Lower leg skin (tissue), 4 donors: Measurements from ENCODE around the gene C8B. TPM values are rescaled to one million over a fixed set of nuclear protein-coding genes. Genes with fewer than 3 reads are reported as not detected.

ENCODE experiments used
- DNase-seq, 2 donors: peaks; one replicate each; pipeline ENCODE4 v3.0.0-alpha.2; 2019; ENCODE audit warnings: low spot score in 2 of 2
- H3K4me3 ChIP-seq: fragments of 200-600 bp; sonication (generic); 2 replicates; pipeline ENCODE4 v1.5.1; 2017; ENCODE audit warnings: mild to moderate bottlenecking, low read depth; ENCODE audit not compliant: poor library complexity, severe bottlenecking
- POLR2A ChIP-seq, 2 donors: fragments of 450-650 bp; IDR thresholded peaks; one replicate each; pipeline ENCODE4 v1.6.1; 2016 to 2017; ENCODE audit warnings: antibody characterized with exemption in 2 of 2, mild to moderate bottlenecking in 1 of 2, moderate library complexity in 1 of 2
- WGBS, 2 donors: methylation state at CpG; one replicate each; pipeline ENCODE4 v1.1.5; 2018; 5-methylcytosine and 5-hydroxymethylcytosine counted together
- intact Hi-C: fragments of 100-400 bp; cut with DNase I; formaldehyde crosslinking; loops from one replicate; pipeline ENCODE4 v1.15.0; 2023; ENCODE audit warnings: low total_unique reads
- total RNA-seq, 4 donors: library from RNA; depleted of rRNA; stranded (reverse); fragments of >200 nt; gene quantifications; one replicate each; pipeline ENCODE4 v1.1.0, GENCODE V29; 2016
- TF ChIP-seq, protein P1 (sequence below), 3 donors: fragments of 450-650 bp; IDR thresholded peaks; one replicate each; pipeline ENCODE4 v1.5.1; 2016; ENCODE audit warnings: antibody characterized with exemption in 3 of 3, mild to moderate bottlenecking in 3 of 3, moderate library complexity in 2 of 3

C8B gene
- total RNA-seq, 4 donors from 2014 or later: not detected

DNA sequence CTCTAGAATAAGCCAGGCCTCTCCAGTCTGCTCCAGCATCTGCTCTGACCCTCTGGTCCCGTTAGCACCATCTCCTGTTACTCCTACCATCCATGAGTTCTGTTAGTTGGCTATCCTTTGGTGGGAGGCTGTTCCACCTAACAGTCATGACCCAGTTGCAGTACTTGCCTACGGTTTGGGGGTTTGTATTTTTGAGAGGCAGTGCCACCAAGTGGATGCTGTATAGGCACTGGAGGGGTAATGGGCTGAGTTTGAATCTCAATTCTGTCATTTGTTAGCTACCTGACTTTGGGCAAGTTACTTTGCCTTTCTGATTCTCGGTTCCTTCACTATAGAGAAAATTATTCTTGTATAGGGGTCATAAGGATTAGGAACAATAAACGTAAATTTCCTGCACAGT lies 12.1 kb upstream of the C8B start:
- WGBS, 2 donors: 68 to 78% methylated on average over 4 of the region's 4 CpGs
- H3K4me3 ChIP-seq: no peak overlapping the region
- TF ChIP-seq, protein P1, sequence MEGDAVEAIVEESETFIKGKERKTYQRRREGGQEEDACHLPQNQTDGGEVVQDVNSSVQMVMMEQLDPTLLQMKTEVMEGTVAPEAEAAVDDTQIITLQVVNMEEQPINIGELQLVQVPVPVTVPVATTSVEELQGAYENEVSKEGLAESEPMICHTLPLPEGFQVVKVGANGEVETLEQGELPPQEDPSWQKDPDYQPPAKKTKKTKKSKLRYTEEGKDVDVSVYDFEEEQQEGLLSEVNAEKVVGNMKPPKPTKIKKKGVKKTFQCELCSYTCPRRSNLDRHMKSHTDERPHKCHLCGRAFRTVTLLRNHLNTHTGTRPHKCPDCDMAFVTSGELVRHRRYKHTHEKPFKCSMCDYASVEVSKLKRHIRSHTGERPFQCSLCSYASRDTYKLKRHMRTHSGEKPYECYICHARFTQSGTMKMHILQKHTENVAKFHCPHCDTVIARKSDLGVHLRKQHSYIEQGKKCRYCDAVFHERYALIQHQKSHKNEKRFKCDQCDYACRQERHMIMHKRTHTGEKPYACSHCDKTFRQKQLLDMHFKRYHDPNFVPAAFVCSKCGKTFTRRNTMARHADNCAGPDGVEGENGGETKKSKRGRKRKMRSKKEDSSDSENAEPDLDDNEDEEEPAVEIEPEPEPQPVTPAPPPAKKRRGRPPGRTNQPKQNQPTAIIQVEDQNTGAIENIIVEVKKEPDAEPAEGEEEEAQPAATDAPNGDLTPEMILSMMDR (IDR thresholded peaks at IDR 0.05): no peak
- no peak for TF ChIP-seq POLR2A (IDR thresholded peaks at IDR 0.05)
- no peak for DNase-seq
- intact Hi-C loops: no loop called here

DNA sequence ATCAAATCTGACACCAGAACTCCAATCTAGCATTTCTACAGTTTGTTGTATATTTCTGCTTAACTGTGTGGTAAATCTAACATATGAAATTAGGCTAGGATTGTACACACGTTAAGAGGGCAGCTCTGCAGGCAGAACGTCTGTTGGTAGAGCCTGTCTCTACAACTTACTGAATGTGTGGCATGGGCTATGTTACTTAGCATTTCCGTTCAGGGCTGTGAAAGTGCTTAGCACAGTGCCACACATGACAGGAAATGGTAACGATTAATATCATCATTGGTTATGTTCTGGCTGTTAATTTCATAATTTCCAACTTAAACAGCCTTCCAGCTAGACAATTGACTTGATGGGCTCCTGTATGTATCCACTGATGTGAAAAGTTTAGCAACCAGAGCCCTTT lies 9.6 kb upstream of the C8B start:
- no peak for DNase-seq
- intact Hi-C loops: no loop called here
- WGBS, 2 donors: 72 to 79% methylated on average over 4 of the region's 4 CpGs

DNA sequence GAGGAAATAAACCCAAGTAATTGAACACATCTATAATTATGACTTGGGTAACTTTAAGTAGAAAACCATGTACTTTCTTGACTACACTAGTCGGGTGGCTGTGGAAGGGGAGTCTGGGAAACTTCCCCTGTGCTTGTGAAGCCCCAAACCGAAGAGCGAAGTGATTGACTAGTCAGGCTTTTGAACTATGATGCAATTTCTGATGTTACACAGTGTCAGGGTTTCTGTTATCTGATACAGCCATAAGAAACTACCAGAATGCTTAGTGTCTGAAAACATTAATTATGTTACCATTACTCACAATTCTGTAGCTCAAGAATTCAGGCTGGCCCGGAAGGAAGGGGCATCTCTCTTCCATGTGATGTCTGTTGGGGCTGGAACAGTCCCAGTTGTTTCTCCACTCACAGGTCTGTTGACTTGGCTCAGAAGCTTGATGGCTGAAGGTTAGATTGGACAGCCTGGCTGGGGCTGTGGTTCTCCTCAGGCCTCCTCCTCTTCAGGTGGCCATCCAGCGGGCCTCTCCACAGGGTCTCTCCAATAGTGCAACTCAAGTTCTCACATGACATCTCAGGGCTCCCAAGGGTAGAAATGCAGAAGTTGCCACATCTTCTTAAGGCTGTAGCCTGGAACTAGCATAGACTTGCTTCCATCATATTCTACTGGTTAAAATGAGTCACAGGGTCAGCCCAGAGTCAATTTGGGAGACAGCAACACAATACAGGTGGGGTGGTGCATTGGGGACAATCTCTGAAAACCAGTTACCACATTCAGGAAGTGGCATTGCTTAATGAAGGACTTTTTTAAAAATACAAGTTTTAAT lies 8.3 kb upstream of the C8B start:
- H3K4me3 ChIP-seq: no peak overlapping the region
- 74 to 84% methylated on average over 4 to 5 of the region's 5 CpGs for WGBS, 2 donors
- intact Hi-C loops: no loop called here
- TF ChIP-seq, protein P1 (IDR thresholded peaks at IDR 0.05): no peak
- TF ChIP-seq POLR2A (IDR thresholded peaks at IDR 0.05): no peak
- no peak for DNase-seq

More for the DNA sequence above, 9.6 kb upstream of the C8B start:
- TF ChIP-seq, protein P1 (IDR thresholded peaks at IDR 0.05): no peak
- no peak for TF ChIP-seq POLR2A (IDR thresholded peaks at IDR 0.05)
- no peak overlapping the region for H3K4me3 ChIP-seq

DNA sequence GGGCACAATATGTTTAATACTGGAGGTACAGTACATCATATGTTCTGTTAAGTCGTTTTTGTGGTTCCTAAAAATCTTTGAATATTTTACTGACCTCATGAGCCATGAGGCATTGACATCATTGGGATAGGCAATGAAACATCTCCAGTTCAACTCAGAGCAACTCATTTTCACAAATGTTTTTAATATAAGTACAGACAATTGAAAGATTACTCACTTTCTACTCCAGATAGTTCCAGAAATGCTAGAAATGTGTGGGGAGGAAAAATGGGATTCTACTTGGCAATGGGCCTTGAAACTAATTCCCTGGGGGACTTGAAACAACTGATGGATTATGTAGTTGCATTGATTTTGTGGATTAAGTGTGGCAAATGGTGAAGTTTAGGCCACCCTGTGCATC lies 7.2 kb upstream of the C8B start:
- DNase-seq: no peak
- 31 to 38% methylated on average over 1 of the region's 1 CpG for WGBS, 2 donors
- intact Hi-C loops: no loop called here
- TF ChIP-seq, protein P1 (IDR thresholded peaks at IDR 0.05): no peak
- TF ChIP-seq POLR2A (IDR thresholded peaks at IDR 0.05): no peak
- no peak overlapping the region for H3K4me3 ChIP-seq

DNA sequence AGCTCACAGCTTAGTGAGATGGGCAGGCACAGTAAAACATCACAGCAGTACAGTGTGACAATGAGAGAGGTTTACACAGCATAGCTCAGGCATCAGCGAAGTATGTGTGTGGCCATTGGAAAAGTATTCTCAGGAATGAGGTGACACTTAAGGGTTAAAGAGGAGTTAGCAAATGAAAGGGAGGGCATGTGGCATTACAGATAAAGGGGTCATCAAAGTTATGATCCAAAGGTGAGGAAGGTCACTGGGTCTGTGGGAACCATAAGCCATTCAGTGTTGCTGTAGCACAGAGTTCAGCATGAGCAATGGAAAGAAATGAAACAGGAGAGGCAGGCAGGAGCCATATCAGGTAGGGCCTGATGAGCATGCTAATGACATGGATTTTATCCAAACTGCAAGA lies 4.5 kb upstream of the C8B start:
- WGBS, 2 donors: 88 to 100% methylated on average over 1 of the region's 1 CpG
- TF ChIP-seq, protein P1 (IDR thresholded peaks at IDR 0.05): no peak
- TF ChIP-seq POLR2A (IDR thresholded peaks at IDR 0.05): no peak
- no peak overlapping the region for H3K4me3 ChIP-seq
- DNase-seq: no peak
- intact Hi-C loops: no loop called here
